ENCODE data around the gene PLEKHM3. TPM values are rescaled to one million over a fixed set of nuclear protein-coding genes. Genes with fewer than 3 reads are reported as not detected.

Gene PLEKHM3
- total and polyA plus RNA-seq, 4 donors: 3.0 to 18.3 (median 5.5) TPM

- no peak for TF ChIP-seq TAF1 (conservative IDR thresholded peaks at IDR 0.05)
- TF ChIP-seq YY1 (IDR thresholded peaks at IDR 0.05): no peak
- no peak for TF ChIP-seq SP1 (IDR thresholded peaks at IDR 0.05)
- TF ChIP-seq ATF3 (IDR thresholded peaks at IDR 0.05): no peak
- TF ChIP-seq MAX (IDR thresholded peaks at IDR 0.05): no peak
- TF ChIP-seq JUND (IDR thresholded peaks at IDR 0.05): no peak
- TF ChIP-seq HNF4G (IDR thresholded peaks at IDR 0.05): no peak
- TF ChIP-seq EGR1 (IDR thresholded peaks at IDR 0.05; ENCODE audit: low read depth in 2 of 2): no peak
- no peak for TF ChIP-seq GABPA (IDR thresholded peaks at IDR 0.05 in 1 of 2, conservative IDR thresholded peaks at IDR 0.05 in 1 of 2)
Observed at GRCh38 chr2:207839575-207839974, 185.8 kb downstream of the PLEKHM3 start (continued).

GRCh38 chr2:207839028-207839427 is 186.3 kb downstream of the PLEKHM3 start:
- WGBS: 99% methylated on average over 1 of the region's 1 CpG

More at GRCh38 chr2:207839028-207839427, 186.3 kb downstream of the PLEKHM3 start:
- no peak for DNase-seq (ENCODE audit: low spot score)
- Histone ChIP-seq H3K4me3 (ENCODE audit: low read depth in 1 of 3, low read length in 3 of 3) (no peak overlapping the region), H3K27ac (ENCODE audit: low read depth in 1 of 2, low read length in 2 of 2) (no peak overlapping the region), H3K4me1 (ENCODE audit: control insufficient read depth in 4 of 4, insufficient read depth in 4 of 4, low read length in 3 of 4) (peaks cover 0 to 15% (median 9%) of the 10 kb centered on the region in 4 donors), H3K27me3 (ENCODE audit: control insufficient read depth in 4 of 4, insufficient read depth in 4 of 4, low read length in 3 of 4) (no peaks in the 10 kb centered on the region), H3K9me3 (ENCODE audit: control insufficient read depth in 4 of 4, low read length in 3 of 4) (no peaks in the 10 kb centered on the region), H3K9ac (ENCODE audit: low read depth in 1 of 2, low read length in 2 of 2) (no peak overlapping the region), H3K36me3 (ENCODE audit: control insufficient read depth in 4 of 4, insufficient read depth in 3 of 4, low read depth in 1 of 4, low read length in 3 of 4) (peaks cover 0 to 2% (median 0%) of the 10 kb centered on the region in 4 donors)
- TF ChIP-seq REST (IDR thresholded peaks at IDR 0.05) (no peak), GABPA (IDR thresholded peaks at IDR 0.05 in 1 of 2, conservative IDR thresholded peaks at IDR 0.05 in 1 of 2) (no peak), HNF4G (IDR thresholded peaks at IDR 0.05) (no peak), EGR1 (IDR thresholded peaks at IDR 0.05; ENCODE audit: low read depth in 2 of 2) (no peak), HNF4A (conservative IDR thresholded peaks at IDR 0.05) (no peak), SP1 (IDR thresholded peaks at IDR 0.05) (no peak), YY1 (IDR thresholded peaks at IDR 0.05) (no peak), ATF3 (IDR thresholded peaks at IDR 0.05) (no peak), RXRA (IDR thresholded peaks at IDR 0.05) (no peak), FOXA1 (IDR thresholded peaks at IDR 0.05) (no peak), MAX (IDR thresholded peaks at IDR 0.05) (no peak), TAF1 (conservative IDR thresholded peaks at IDR 0.05) (no peak), JUND (IDR thresholded peaks at IDR 0.05) (no peak), FOXA2 (IDR thresholded peaks at IDR 0.05) (no peak), NR2F2 (IDR thresholded peaks at IDR 0.05) (no peak)
- TF ChIP-seq, protein P1, sequence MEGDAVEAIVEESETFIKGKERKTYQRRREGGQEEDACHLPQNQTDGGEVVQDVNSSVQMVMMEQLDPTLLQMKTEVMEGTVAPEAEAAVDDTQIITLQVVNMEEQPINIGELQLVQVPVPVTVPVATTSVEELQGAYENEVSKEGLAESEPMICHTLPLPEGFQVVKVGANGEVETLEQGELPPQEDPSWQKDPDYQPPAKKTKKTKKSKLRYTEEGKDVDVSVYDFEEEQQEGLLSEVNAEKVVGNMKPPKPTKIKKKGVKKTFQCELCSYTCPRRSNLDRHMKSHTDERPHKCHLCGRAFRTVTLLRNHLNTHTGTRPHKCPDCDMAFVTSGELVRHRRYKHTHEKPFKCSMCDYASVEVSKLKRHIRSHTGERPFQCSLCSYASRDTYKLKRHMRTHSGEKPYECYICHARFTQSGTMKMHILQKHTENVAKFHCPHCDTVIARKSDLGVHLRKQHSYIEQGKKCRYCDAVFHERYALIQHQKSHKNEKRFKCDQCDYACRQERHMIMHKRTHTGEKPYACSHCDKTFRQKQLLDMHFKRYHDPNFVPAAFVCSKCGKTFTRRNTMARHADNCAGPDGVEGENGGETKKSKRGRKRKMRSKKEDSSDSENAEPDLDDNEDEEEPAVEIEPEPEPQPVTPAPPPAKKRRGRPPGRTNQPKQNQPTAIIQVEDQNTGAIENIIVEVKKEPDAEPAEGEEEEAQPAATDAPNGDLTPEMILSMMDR (IDR thresholded peaks at IDR 0.05; ENCODE audit: low read depth, low read length, missing input control): no peak
- TF ChIP-seq, protein P2, sequence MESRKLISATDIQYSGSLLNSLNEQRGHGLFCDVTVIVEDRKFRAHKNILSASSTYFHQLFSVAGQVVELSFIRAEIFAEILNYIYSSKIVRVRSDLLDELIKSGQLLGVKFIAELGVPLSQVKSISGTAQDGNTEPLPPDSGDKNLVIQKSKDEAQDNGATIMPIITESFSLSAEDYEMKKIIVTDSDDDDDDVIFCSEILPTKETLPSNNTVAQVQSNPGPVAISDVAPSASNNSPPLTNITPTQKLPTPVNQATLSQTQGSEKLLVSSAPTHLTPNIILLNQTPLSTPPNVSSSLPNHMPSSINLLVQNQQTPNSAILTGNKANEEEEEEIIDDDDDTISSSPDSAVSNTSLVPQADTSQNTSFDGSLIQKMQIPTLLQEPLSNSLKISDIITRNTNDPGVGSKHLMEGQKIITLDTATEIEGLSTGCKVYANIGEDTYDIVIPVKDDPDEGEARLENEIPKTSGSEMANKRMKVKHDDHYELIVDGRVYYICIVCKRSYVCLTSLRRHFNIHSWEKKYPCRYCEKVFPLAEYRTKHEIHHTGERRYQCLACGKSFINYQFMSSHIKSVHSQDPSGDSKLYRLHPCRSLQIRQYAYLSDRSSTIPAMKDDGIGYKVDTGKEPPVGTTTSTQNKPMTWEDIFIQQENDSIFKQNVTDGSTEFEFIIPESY (IDR thresholded peaks at IDR 0.05): no peak

All from liver (tissue), 9 donors.